ENCODE data around the gene IQGAP2. TPM values are rescaled to one million over a fixed set of nuclear protein-coding genes. Genes with fewer than 3 reads are reported as not detected.

Gene IQGAP2
- total and polyA plus RNA-seq, 8 donors = 15.6 to 29.1 (median 17.1) TPM

GRCh38 chr5:76449606-76450005 lies 46.5 kb downstream of the IQGAP2 start:
- Histone ChIP-seq H3K27me3 (no peaks in the 10 kb centered on the region), H3K36me3 (no peaks in the 10 kb centered on the region), H3K27ac (no peak overlapping the region), H3K9me3 (no peaks in the 10 kb centered on the region), H3K4me1 (peaks cover 0 to 23% of the 10 kb centered on the region in 2 donors), H3K4me3 (no peak overlapping the region)
- DNase-seq (no peak), ATAC-seq (no peak)
- intact Hi-C loops (cut with DNase I) = no loop called here
- no peak for TF ChIP-seq CTCF (IDR thresholded peaks at IDR 0.05)

- Histone ChIP-seq H3K9me3 (no peaks in the 10 kb centered on the region), H3K27me3 (no peaks in the 10 kb centered on the region), H3K4me3 (no peak overlapping the region), H3K27ac (no peak overlapping the region), H3K36me3 (no peaks in the 10 kb centered on the region), H3K4me1 (peaks cover 0 to 23% of the 10 kb centered on the region in 2 donors)
- DNase-seq (no peak), ATAC-seq (peak; percentile 25)
- intact Hi-C loops (cut with DNase I) = no loop called here
- no peak for TF ChIP-seq CTCF (IDR thresholded peaks at IDR 0.05)
These were observed 47.0 kb downstream of the IQGAP2 start for GRCh38 chr5:76450054-76450453.

GRCh38 chr5:76451031-76451701 lies 48.1 kb downstream of the IQGAP2 start:
- ATAC-seq = peak; percentile 13

GRCh38 chr5:76455531-76456133 lies 52.5 kb downstream of the IQGAP2 start:
- Histone ChIP-seq H3K27ac (no peak overlapping the region), H3K36me3 (no peaks in the 10 kb centered on the region), H3K9me3 (no peaks in the 10 kb centered on the region), H3K4me1 (peaks cover 4 to 28% of the 10 kb centered on the region in 2 donors), H3K27me3 (no peaks in the 10 kb centered on the region), H3K4me3 (no peak overlapping the region)
- DNase-seq = no peak
- TF ChIP-seq CTCF (IDR thresholded peaks at IDR 0.05) = no peak
- intact Hi-C loops (cut with DNase I) = no loop called here
- ATAC-seq = no peak

More at GRCh38 chr5:76451031-76451701, 48.1 kb downstream of the IQGAP2 start:
- Histone ChIP-seq H3K9me3 (no peaks in the 10 kb centered on the region), H3K36me3 (no peaks in the 10 kb centered on the region), H3K4me3 (no peak overlapping the region), H3K27ac (no peak overlapping the region), H3K27me3 (no peaks in the 10 kb centered on the region), H3K4me1 (peaks cover 0 to 27% of the 10 kb centered on the region in 2 donors)
- no peak for DNase-seq
- intact Hi-C loops (cut with DNase I) = no loop called here
- no peak for TF ChIP-seq CTCF (IDR thresholded peaks at IDR 0.05)

- H3K36me3 ChIP-seq = no peaks in the 10 kb centered on the region
- DNase-seq = no peak
- no peaks in the 10 kb centered on the region for H3K27me3 ChIP-seq
- no peak for ATAC-seq
- TF ChIP-seq CTCF (IDR thresholded peaks at IDR 0.05) = no peak
- no peak overlapping the region for H3K27ac ChIP-seq
- peaks cover 4 to 23% of the 10 kb centered on the region in 2 donors for H3K4me1 ChIP-seq
- H3K4me3 ChIP-seq = no peak overlapping the region
- intact Hi-C loops (cut with DNase I) = no loop called here
- no peaks in the 10 kb centered on the region for H3K9me3 ChIP-seq
These were observed 53.2 kb downstream of the IQGAP2 start for GRCh38 chr5:76456258-76456657.

Measured in left lung (tissue), 10 donors.